H9 (cell line): Measurements from ENCODE around the gene RC3H2. TPM values are rescaled to one million over a fixed set of nuclear protein-coding genes. Genes with fewer than 3 reads are reported as not detected.

Experiments used
- DNase-seq: peaks from one replicate; pipeline ENCODE4 v3.0.0-alpha.2; 2017
- H2AFZ ChIP-seq: one replicate; pipeline ENCODE4 v1.6.1; 2013; ENCODE audit warnings: mild to moderate bottlenecking, low read length, control low read depth, moderate library complexity
- H2AK5ac ChIP-seq: 2 replicates; pipeline ENCODE4 v1.6.1; 2013; ENCODE audit warnings: low read length, control low read depth, mixed read lengths; ENCODE audit not compliant: insufficient read length
- H2BK120ac ChIP-seq: one replicate; pipeline ENCODE4 v1.6.1; 2013; ENCODE audit warnings: low read depth, mild to moderate bottlenecking, low read length, control low read depth, inconsistent platforms; ENCODE audit not compliant: poor library complexity, severe bottlenecking
- H2BK12ac ChIP-seq: 2 replicates; pipeline ENCODE4 v1.6.1; 2013; ENCODE audit warnings: low read length, control low read depth, mixed read lengths, low read depth; ENCODE audit not compliant: insufficient read length
- H2BK15ac ChIP-seq: 2 replicates; pipeline ENCODE4 v1.6.1; 2013; ENCODE audit warnings: low read depth, low read length, control low read depth
- H2BK20ac ChIP-seq: one replicate; pipeline ENCODE4 v1.6.1; 2013; ENCODE audit warnings: low read depth, mild to moderate bottlenecking, low read length, control low read depth, inconsistent platforms; ENCODE audit not compliant: poor library complexity, severe bottlenecking
- H2BK5ac ChIP-seq: 2 replicates; pipeline ENCODE4 v1.6.1; 2013; ENCODE audit warnings: low read length, control low read depth, mixed read lengths; ENCODE audit not compliant: insufficient read length
- H3K14ac ChIP-seq: 2 replicates; pipeline ENCODE4 v1.6.1; 2013; ENCODE audit warnings: low read length, control low read depth; ENCODE audit not compliant: insufficient read depth
- H3K18ac ChIP-seq: 2 replicates; pipeline ENCODE4 v1.6.1; 2013; ENCODE audit warnings: low read depth, mild to moderate bottlenecking, mixed read lengths, low read length, control low read depth; ENCODE audit not compliant: insufficient read length
- H3K23ac ChIP-seq: 2 replicates; pipeline ENCODE4 v1.6.1; 2013; ENCODE audit warnings: low read length, control low read depth, mixed read lengths, low read depth; ENCODE audit not compliant: insufficient read length
- H3K23me2 ChIP-seq: 2 replicates; pipeline ENCODE4 v1.6.1; 2013; ENCODE audit warnings: low read depth, mild to moderate bottlenecking, mixed read lengths, low read length, control low read depth; ENCODE audit not compliant: insufficient read length, poor library complexity, severe bottlenecking
- H3K27ac ChIP-seq: 2 replicates; pipeline ENCODE4 v1.5.1; 2013; ENCODE audit warnings: low read length, control low read depth, mixed read lengths, low read depth; ENCODE audit not compliant: insufficient read length
- H3K27me3 ChIP-seq: 2 replicates; pipeline ENCODE4 v1.6.1; 2013; ENCODE audit warnings: low read length, control low read depth, inconsistent platforms; ENCODE audit not compliant: insufficient read depth
- H3K4ac ChIP-seq: 2 replicates; pipeline ENCODE4 v1.6.1; 2013; ENCODE audit warnings: low read depth, mild to moderate bottlenecking, control low read depth, inconsistent platforms, low read length, moderate library complexity
- H3K4me1 ChIP-seq: 2 replicates; pipeline ENCODE4 v1.6.1; 2013; ENCODE audit warnings: low read length, control low read depth, inconsistent platforms; ENCODE audit not compliant: insufficient read depth
- H3K4me2 ChIP-seq: 2 replicates; pipeline ENCODE4 v1.6.1; 2013; ENCODE audit warnings: low read length, control low read depth, mixed read lengths; ENCODE audit not compliant: insufficient read length, insufficient read depth
- H3K56ac ChIP-seq: 2 replicates; pipeline ENCODE4 v1.6.1; 2013; ENCODE audit warnings: low read depth, mild to moderate bottlenecking, mixed read lengths, low read length, control low read depth; ENCODE audit not compliant: insufficient read length
- H3K79me1 ChIP-seq: 2 replicates; pipeline ENCODE4 v1.6.1; 2013; ENCODE audit warnings: low read depth, mild to moderate bottlenecking, moderate library complexity, low read length, control low read depth, inconsistent platforms; ENCODE audit not compliant: insufficient read depth, poor library complexity, severe bottlenecking
- H3K79me2 ChIP-seq: 2 replicates; pipeline ENCODE4 v1.6.1; 2013; ENCODE audit warnings: low read length, control low read depth, inconsistent platforms; ENCODE audit not compliant: insufficient read depth
- H3K9ac ChIP-seq: 2 replicates; pipeline ENCODE4 v1.6.1; 2013; ENCODE audit warnings: low read length, control low read depth, mixed read lengths; ENCODE audit not compliant: insufficient read length; ENCODE audit errors: extremely low read depth
- H3K9me3 ChIP-seq: one replicate; pipeline ENCODE4 v1.6.1; 2013; ENCODE audit warnings: low read depth, low read length, inconsistent platforms; ENCODE audit not compliant: control insufficient read depth
- H3T11ph ChIP-seq: one replicate; pipeline ENCODE4 v1.6.1; 2013; ENCODE audit warnings: mild to moderate bottlenecking, low read length, control low read depth, inconsistent platforms
- H4K20me1 ChIP-seq: one replicate; pipeline ENCODE4 v1.6.1; 2013; ENCODE audit not compliant: control insufficient read depth, insufficient read length, insufficient read depth
- H4K5ac ChIP-seq: 2 replicates; pipeline ENCODE4 v1.6.1; 2013; ENCODE audit warnings: low read depth, mild to moderate bottlenecking, mixed read lengths, low read length, control low read depth; ENCODE audit not compliant: insufficient read length
- H4K8ac ChIP-seq: replicated peaks from 2 replicates; pipeline ENCODE4 v1.6.1; 2013; ENCODE audit warnings: low read length, control low read depth, mixed read lengths, low read depth; ENCODE audit not compliant: insufficient read length
- H4K91ac ChIP-seq: 2 replicates; pipeline ENCODE4 v1.6.1; 2013; ENCODE audit warnings: low read depth, mild to moderate bottlenecking, moderate library complexity, mixed read lengths, low read length, control low read depth; ENCODE audit not compliant: insufficient read length
- H3K27ac Mint-ChIP-seq, 3 experiments: 2 replicates in 2 of 3; 3 replicates in 1 of 3; pipeline ENCODE4 v1.8.0; 2020 to 2021; ENCODE audit warnings: mixed read lengths in 3 of 3, mild to moderate bottlenecking in 1 of 3, moderate library complexity in 1 of 3
- H3K27me3 Mint-ChIP-seq: 2 replicates; pipeline ENCODE4 v1.8.0; 2021; ENCODE audit warnings: low read depth, mild to moderate bottlenecking, moderate library complexity, mixed read lengths
- H3K36me3 Mint-ChIP-seq, 3 experiments: 2 replicates in 2 of 3; 3 replicates in 1 of 3; pipeline ENCODE4 v1.8.0; 2020 to 2021; ENCODE audit warnings: low read depth in 3 of 3, mixed read lengths in 3 of 3; ENCODE audit not compliant: insufficient read depth in 1 of 3
- H3K4me1 Mint-ChIP-seq, 2 experiments: 2 replicates each; pipeline ENCODE4 v1.8.0; 2020; ENCODE audit warnings: mixed read lengths in 2 of 2
- H3K4me3 Mint-ChIP-seq, 2 experiments: 2 replicates in 1 of 2; 3 replicates in 1 of 2; pipeline ENCODE4 v1.8.0; 2020 to 2021; ENCODE audit warnings: mild to moderate bottlenecking in 2 of 2, mixed read lengths in 2 of 2, moderate library complexity in 1 of 2
- H3K9me3 Mint-ChIP-seq, 2 experiments: 2 replicates in 1 of 2; 3 replicates in 1 of 2; pipeline ENCODE4 v1.8.0; 2020; ENCODE audit warnings: mild to moderate bottlenecking in 2 of 2, mixed read lengths in 2 of 2, moderate library complexity in 1 of 2
- CTCF ChIP-seq: fragments of 200-600 bp; sonication (generic); conservative IDR thresholded peaks from 3 replicates; pipeline ENCODE4 v1.8.0; 2021; ENCODE audit warnings: antibody characterized with exemption, mild to moderate bottlenecking
- WGBS: extraction: QIAGEN DNeasy Blood & Tissue Kit; methylation state at CpG from one replicate; pipeline ENCODE4 v1.1.7; 2013; ENCODE audit warnings: missing lambda C conversion rate, low lambda C conversion rate, mixed read lengths; ENCODE audit not compliant: insufficient read length; ENCODE audit errors: extremely low coverage; 5-methylcytosine and 5-hydroxymethylcytosine counted together
- total RNA-seq: library from RNA; stranded (reverse); gene quantifications from 2 replicates; pipeline ENCODE4 v1.2.1, GENCODE V29; 2021

Gene RC3H2
- total RNA-seq, 1 experiment from 2014 or later = 49.0 TPM

GRCh38 chr9:122922713-122923112 is 17.6 kb upstream of the RC3H2 start:
- Histone ChIP-seq H2AFZ (no peak overlapping the region), H4K5ac (no peak overlapping the region), H3K27me3 (no peaks in the 10 kb centered on the region; the same call in 1 of the 2 replicates), H3K79me1 (no peaks in the 10 kb centered on the region), H3K9ac (no peak overlapping the region), H3K23ac (no peak overlapping the region), H3K23me2 (no peaks in the 10 kb centered on the region), H2BK15ac (no peak overlapping the region), H3K4ac (no peak overlapping the region), H3T11ph (no peak overlapping the region), H3K18ac (no peak overlapping the region), H3K79me2 (peaks cover 1% of the 10 kb centered on the region; the same call in 1 of the 2 replicates), H4K8ac (no peak overlapping the region), H3K56ac (no peak overlapping the region), H2BK120ac (no peak overlapping the region), H3K14ac (no peak overlapping the region), H2BK20ac (no peak overlapping the region), H3K27ac (no peak overlapping the region), H2BK12ac (no peak overlapping the region), H3K4me1 (peaks cover 7% of the 10 kb centered on the region), H2AK5ac (no peak overlapping the region), H4K20me1 (no peaks in the 10 kb centered on the region), H3K4me2 (no peak overlapping the region), H3K9me3 (no peaks in the 10 kb centered on the region), H2BK5ac (no peak overlapping the region), H4K91ac (no peak overlapping the region)
- WGBS = no CpG with 5 or more reads among the region's 8 CpGs
- H3K36me3 Mint-ChIP-seq = peaks cover 2 to 11% (median 9%) of the 10 kb centered on the region in 3 experiments; a peak in 5 of 7 replicates
- DNase-seq = no peak
- peak overlapping the region in 1 of 2 experiments; percentile 42; a peak in 2 of 5 replicates for H3K4me3 Mint-ChIP-seq
- no peak for TF ChIP-seq CTCF
- H3K27ac Mint-ChIP-seq = peak overlapping the region; percentile 3 to 82 (median 9); a peak in 6 of 7 replicates
- no peaks in the 10 kb centered on the region for H3K9me3 Mint-ChIP-seq
- peaks cover 19 to 21% of the 10 kb centered on the region in 2 experiments for H3K4me1 Mint-ChIP-seq
- no peaks in the 10 kb centered on the region for H3K27me3 Mint-ChIP-seq
